ENCODE results near the gene OTOG. TPM values are rescaled to one million over a fixed set of nuclear protein-coding genes. Genes with fewer than 3 reads are reported as not detected.
A peak's percentile ranks its signal among the peaks of the same experiment; 100 is the strongest.

OTOG gene
- total and polyA plus RNA-seq, 4 donors, result 0.11 TPM; not detected in 3

GRCh38 chr11:17510507-17511206, 36.4 kb upstream of the OTOG start:
- Histone ChIP-seq H3K4me1 (ENCODE audit: control insufficient read depth in 5 of 5, insufficient read depth in 5 of 5, low read length in 5 of 5) (no peaks in the 10 kb centered on the region), H3K27ac (ENCODE audit: low read depth in 1 of 2, low read length in 1 of 2) (no peak overlapping the region), H3K4me3 (no peak overlapping the region), H3K9me3 (ENCODE audit: control insufficient read depth in 4 of 4, insufficient read depth in 3 of 4, low read length in 3 of 4) (no peaks in the 10 kb centered on the region), H3K27me3 (ENCODE audit: control insufficient read depth in 3 of 3, insufficient read depth in 3 of 3, low read length in 2 of 3) (no peaks in the 10 kb centered on the region), H3K9ac (ENCODE audit: insufficient read depth in 1 of 2, low read length in 2 of 2) (no peak overlapping the region), H3K36me3 (ENCODE audit: control insufficient read depth in 4 of 4, insufficient read depth in 4 of 4, low read length in 4 of 4) (no peaks in the 10 kb centered on the region)
- WGBS, 2 donors, result 63 to 90% methylated on average over 4 of the region's 4 CpGs
- TF ChIP-seq CTCF (IDR thresholded peaks at IDR 0.05; ENCODE audit: control extremely low read depth, extremely low read depth), result no peak
- no peak for ATAC-seq (ENCODE audit: insufficient read depth, low FRiP score)
- peak in 1 of 3 donors; percentile 17 for DNase-seq

- TF ChIP-seq CTCF (IDR thresholded peaks at IDR 0.05; ENCODE audit: control extremely low read depth, extremely low read depth), result no peak
- no peaks in the 10 kb centered on the region for H3K9me3 ChIP-seq (ENCODE audit: control insufficient read depth in 4 of 4, insufficient read depth in 3 of 4, low read length in 3 of 4)
- ATAC-seq (ENCODE audit: insufficient read depth, low FRiP score), result no peak
- peaks cover 0 to 2% (median 0%) of the 10 kb centered on the region in 5 donors for H3K4me1 ChIP-seq (ENCODE audit: control insufficient read depth in 5 of 5, insufficient read depth in 5 of 5, low read length in 5 of 5)
- DNase-seq, result no peak
- H3K4me3 ChIP-seq, result no peak overlapping the region
- H3K27me3 ChIP-seq (ENCODE audit: control insufficient read depth in 3 of 3, insufficient read depth in 3 of 3, low read length in 2 of 3), result no peaks in the 10 kb centered on the region
- no peak overlapping the region for H3K27ac ChIP-seq (ENCODE audit: low read depth in 1 of 2, low read length in 1 of 2)
- no peak overlapping the region for H3K9ac ChIP-seq (ENCODE audit: insufficient read depth in 1 of 2, low read length in 2 of 2)
- 43 to 51% methylated on average over 3 of the region's 3 CpGs for WGBS, 2 donors
- no peaks in the 10 kb centered on the region for H3K36me3 ChIP-seq (ENCODE audit: control insufficient read depth in 4 of 4, insufficient read depth in 4 of 4, low read length in 4 of 4)
Observed at GRCh38 chr11:17511571-17511970, 35.5 kb upstream of the OTOG start.

- H3K4me1 ChIP-seq (ENCODE audit: control insufficient read depth in 5 of 5, insufficient read depth in 5 of 5, low read length in 5 of 5), result peaks cover 0 to 2% (median 0%) of the 10 kb centered on the region in 5 donors
- 31 to 36% methylated on average over 2 of the region's 2 CpGs for WGBS, 2 donors
- H3K36me3 ChIP-seq (ENCODE audit: control insufficient read depth in 4 of 4, insufficient read depth in 4 of 4, low read length in 4 of 4), result no peaks in the 10 kb centered on the region
- no peak overlapping the region for H3K9ac ChIP-seq (ENCODE audit: insufficient read depth in 1 of 2, low read length in 2 of 2)
- H3K9me3 ChIP-seq (ENCODE audit: control insufficient read depth in 4 of 4, insufficient read depth in 3 of 4, low read length in 3 of 4), result no peaks in the 10 kb centered on the region
- DNase-seq, result no peak
- no peak for TF ChIP-seq CTCF (IDR thresholded peaks at IDR 0.05; ENCODE audit: control extremely low read depth, extremely low read depth)
- no peak for ATAC-seq (ENCODE audit: insufficient read depth, low FRiP score)
- H3K4me3 ChIP-seq, result no peak overlapping the region
- H3K27me3 ChIP-seq (ENCODE audit: control insufficient read depth in 3 of 3, insufficient read depth in 3 of 3, low read length in 2 of 3), result no peaks in the 10 kb centered on the region
- no peak overlapping the region for H3K27ac ChIP-seq (ENCODE audit: low read depth in 1 of 2, low read length in 1 of 2)
Observed at GRCh38 chr11:17512101-17512500, 35.0 kb upstream of the OTOG start.

GRCh38 chr11:17513853-17514252, 33.2 kb upstream of the OTOG start:
- Histone ChIP-seq H3K27me3 (ENCODE audit: control insufficient read depth in 3 of 3, insufficient read depth in 3 of 3, low read length in 2 of 3) (no peaks in the 10 kb centered on the region), H3K9ac (ENCODE audit: insufficient read depth in 1 of 2, low read length in 2 of 2) (no peak overlapping the region), H3K4me1 (ENCODE audit: control insufficient read depth in 5 of 5, insufficient read depth in 5 of 5, low read length in 5 of 5) (peaks cover 0 to 2% (median 0%) of the 10 kb centered on the region in 5 donors), H3K27ac (ENCODE audit: low read depth in 1 of 2, low read length in 1 of 2) (no peak overlapping the region), H3K4me3 (no peak overlapping the region), H3K36me3 (ENCODE audit: control insufficient read depth in 4 of 4, insufficient read depth in 4 of 4, low read length in 4 of 4) (no peaks in the 10 kb centered on the region), H3K9me3 (ENCODE audit: control insufficient read depth in 4 of 4, insufficient read depth in 3 of 4, low read length in 3 of 4) (no peaks in the 10 kb centered on the region)
- WGBS, 2 donors, result 78 to 81% methylated on average over 1 of the region's 1 CpG
- no peak for TF ChIP-seq CTCF (IDR thresholded peaks at IDR 0.05; ENCODE audit: control extremely low read depth, extremely low read depth)
- ATAC-seq (ENCODE audit: insufficient read depth, low FRiP score), result no peak
- no peak for DNase-seq
